ENCODE results near the gene EZR.
"Not testable (repeated sequence)": the region's sequence is repeated elsewhere in the genome, so short reads cannot be mapped to it uniquely, and the experiment has no call there.

The EZR gene

GRCh38 chr6:158843751-158844683 is 24.8 kb upstream of the EZR start:
- no peak for DNase-seq (ENCODE audit: low read depth in 1 of 2, low spot score in 1 of 2)

GRCh38 chr6:158841358-158841757 is 22.2 kb upstream of the EZR start:
- DNase-seq (ENCODE audit: low read depth in 1 of 2, low spot score in 1 of 2): no peak

- DNase-seq (ENCODE audit: low read depth in 1 of 2, low spot score in 1 of 2): no peak
These were observed 21.3 kb upstream of the EZR start for GRCh38 chr6:158840465-158840864.

GRCh38 chr6:158839796-158840195 is 20.6 kb upstream of the EZR start:
- no peak for DNase-seq (ENCODE audit: low read depth in 1 of 2, low spot score in 1 of 2)

- DNase-seq (ENCODE audit: low read depth in 1 of 2, low spot score in 1 of 2): not testable (repeated sequence)
These were observed 19.6 kb upstream of the EZR start for GRCh38 chr6:158838790-158839189.

GRCh38 chr6:158837684-158838625 is 18.8 kb upstream of the EZR start:
- no peak for DNase-seq (ENCODE audit: low read depth in 1 of 2, low spot score in 1 of 2)

- no peak for DNase-seq (ENCODE audit: low read depth in 1 of 2, low spot score in 1 of 2)
These were observed 17.6 kb upstream of the EZR start for GRCh38 chr6:158836625-158837311.

- DNase-seq (ENCODE audit: low read depth in 1 of 2, low spot score in 1 of 2): no peak
These were observed 16.6 kb upstream of the EZR start for GRCh38 chr6:158835616-158836221.

- DNase-seq (ENCODE audit: low read depth in 1 of 2, low spot score in 1 of 2): no peak
These were observed 15.7 kb upstream of the EZR start for GRCh38 chr6:158834675-158835385.

- not testable (repeated sequence) for DNase-seq (ENCODE audit: low read depth in 1 of 2, low spot score in 1 of 2)
These were observed 13.6 kb upstream of the EZR start for GRCh38 chr6:158832807-158833206.

GRCh38 chr6:158832026-158832425 is 12.9 kb upstream of the EZR start:
- DNase-seq (ENCODE audit: low read depth in 1 of 2, low spot score in 1 of 2): no peak

GRCh38 chr6:158831571-158831970 is 12.4 kb upstream of the EZR start:
- no peak for DNase-seq (ENCODE audit: low read depth in 1 of 2, low spot score in 1 of 2)

GRCh38 chr6:158830736-158831135 is 11.6 kb upstream of the EZR start:
- DNase-seq (ENCODE audit: low read depth in 1 of 2, low spot score in 1 of 2): no peak

- DNase-seq (ENCODE audit: low read depth in 1 of 2, low spot score in 1 of 2): no peak
These were observed 9.6 kb upstream of the EZR start for GRCh38 chr6:158828807-158829206.

- no peak for DNase-seq (ENCODE audit: low read depth in 1 of 2, low spot score in 1 of 2)
These were observed 7.8 kb upstream of the EZR start for GRCh38 chr6:158826819-158827501.

GRCh38 chr6:158825951-158826306 is 6.8 kb upstream of the EZR start:
- DNase-seq (ENCODE audit: low read depth in 1 of 2, low spot score in 1 of 2): no peak

- DNase-seq (ENCODE audit: low read depth in 1 of 2, low spot score in 1 of 2): no peak
These were observed 6.1 kb upstream of the EZR start for GRCh38 chr6:158825038-158825950.

- not testable (repeated sequence) for DNase-seq (ENCODE audit: low read depth in 1 of 2, low spot score in 1 of 2)
These were observed 4.4 kb upstream of the EZR start for GRCh38 chr6:158823616-158824015.

Measured in activated CD4-positive, alpha-beta T cell treated with anti-CD3 and anti-CD28 coated beads, Interleukin-2, amount 50 U/mL, for 24 hours (primary cell).